H1 (cell line): ENCODE measurements around the gene CRHR2. TPM values are rescaled to one million over a fixed set of nuclear protein-coding genes. Genes with fewer than 3 reads are reported as not detected.

Experiments used
- CTCF ChIA-PET: fragments of 300-600 bp; sonication (Branson Sonifier 250); formaldehyde crosslinking; loops from one replicate; lab custom pipeline; 2021; ENCODE audit not compliant: partially characterized antibody; lab: Charles Lee
- POLR2A ChIA-PET: fragments of 300-600 bp; sonication (Branson Sonifier 250); formaldehyde crosslinking; loops from one replicate; lab custom pipeline; 2021; ENCODE audit warnings: inconsistent platforms; ENCODE audit not compliant: partially characterized antibody; lab: Charles Lee
- DNase-seq, 2 experiments: peaks; one replicate each; pipeline versions ENCODE4 v3.0.0 to v3.0.0-alpha.2; 2010 to 2022; ENCODE audit warnings: low spot score in 2 of 2, low read depth in 1 of 2, mixed read lengths in 1 of 2
- FAIRE-seq: peaks from 2 replicates; lab custom pipeline; 2011; peaks lifted over from hg19 to GRCh38; lab: Jason Lieb, UNC
- H2AFZ ChIP-seq: 2 replicates; pipeline ENCODE4 v1.8.1; 2012; ENCODE audit warnings: low read length, inconsistent platforms
- H2AK5ac ChIP-seq: 2 replicates; pipeline ENCODE4 v1.6.1; 2013; ENCODE audit warnings: low read depth, low read length
- H2BK120ac ChIP-seq: replicated peaks from 2 replicates; pipeline ENCODE3; 2013; ENCODE audit warnings: low read depth, low read length, inconsistent platforms
- H2BK12ac ChIP-seq: 2 replicates; pipeline ENCODE4 v1.6.1; 2013; ENCODE audit warnings: low read depth, low read length
- H2BK15ac ChIP-seq: 2 replicates; pipeline ENCODE4 v1.6.1; 2013; ENCODE audit warnings: low read length
- H2BK20ac ChIP-seq: 2 replicates; pipeline ENCODE4 v1.6.1; 2013; ENCODE audit warnings: low read length
- H2BK5ac ChIP-seq: 2 replicates; pipeline ENCODE4 v1.6.1; 2013; ENCODE audit warnings: low read depth, low read length
- H3K14ac ChIP-seq: 2 replicates; pipeline ENCODE4 v1.6.1; 2013; ENCODE audit warnings: inconsistent platforms; ENCODE audit not compliant: insufficient read length
- H3K18ac ChIP-seq: 2 replicates; pipeline ENCODE4 v1.6.1; 2013; ENCODE audit warnings: low read length; ENCODE audit errors: extremely low read depth
- H3K23ac ChIP-seq: 2 replicates; pipeline ENCODE4 v1.6.1; 2013; ENCODE audit warnings: inconsistent platforms; ENCODE audit not compliant: insufficient read length
- H3K23me2 ChIP-seq: 2 replicates; pipeline ENCODE4 v1.6.1; 2013; ENCODE audit warnings: low read depth, low read length
- H3K27ac ChIP-seq: 2 replicates; pipeline ENCODE4 v1.6.1; 2011; ENCODE audit warnings: low read depth, low read length, inconsistent platforms
- H3K27me3 ChIP-seq, 4 experiments: replicated peaks in 1 of 4; 1 replicate in 1 of 4; 2 replicates in 3 of 4; pipeline versions ENCODE4 v1.6.1 to v1.8.1; 2011 to 2013; ENCODE audit warnings: low read length in 3 of 4, mild to moderate bottlenecking in 3 of 4, inconsistent platforms in 2 of 4, mixed read lengths in 2 of 4, moderate library complexity in 1 of 4; ENCODE audit not compliant: control insufficient read depth in 3 of 4, insufficient read depth in 3 of 4; ENCODE audit errors: extremely low read depth in 1 of 4
- H3K36me3 ChIP-seq, 4 experiments: 2 replicates each; pipeline versions ENCODE4 v1.6.1 to v1.8.1; 2011 to 2013; ENCODE audit warnings: mild to moderate bottlenecking in 4 of 4, low read length in 3 of 4, moderate library complexity in 2 of 4, control low read depth in 1 of 4, inconsistent platforms in 1 of 4; ENCODE audit not compliant: insufficient read depth in 4 of 4, control insufficient read depth in 2 of 4
- H3K4ac ChIP-seq: replicated peaks from 2 replicates; pipeline ENCODE3; 2013; ENCODE audit warnings: low read length, low read depth, mixed read lengths, inconsistent platforms; ENCODE audit not compliant: insufficient read length
- H3K4me1 ChIP-seq, 4 experiments: replicated peaks in 1 of 4; 1 replicate in 1 of 4; 2 replicates in 3 of 4; pipeline versions ENCODE4 v1.6.1 to v1.8.1; 2011 to 2013; ENCODE audit warnings: low read length in 3 of 4, inconsistent platforms in 2 of 4, mixed read lengths in 1 of 4; ENCODE audit not compliant: insufficient read depth in 4 of 4, control insufficient read depth in 3 of 4
- H3K4me2 ChIP-seq, 2 experiments: 2 replicates each; pipeline versions ENCODE4 v1.6.1 to v1.8.1; 2011 to 2013; ENCODE audit warnings: low read depth in 2 of 2, low read length in 2 of 2, control low read depth in 1 of 2, inconsistent platforms in 1 of 2, mild to moderate bottlenecking in 1 of 2; ENCODE audit not compliant: insufficient read depth in 1 of 2
- H3K4me3 ChIP-seq, 4 experiments: fragments of 200-600, 300-600 bp in 1 of 4; sonication (generic), shearing (Covaris generic), sonication (Bioruptor Twin) in 1 of 4; 2 replicates each; pipeline versions ENCODE4 v1.5.1 to v1.8.1; 2011 to 2016; ENCODE audit warnings: low read length in 4 of 4, low read depth in 3 of 4, control low read depth in 2 of 4, inconsistent platforms in 2 of 4, mild to moderate bottlenecking in 2 of 4, mixed read lengths in 1 of 4, moderate library complexity in 1 of 4; ENCODE audit not compliant: insufficient read depth in 2 of 4; ENCODE audit errors: extremely low read depth in 1 of 4
- H3K56ac ChIP-seq: replicated peaks from 2 replicates; pipeline ENCODE3; 2013; ENCODE audit warnings: low read depth, mild to moderate bottlenecking, mixed read lengths, low read length, inconsistent platforms; ENCODE audit not compliant: insufficient read length
- H3K79me1 ChIP-seq: 2 replicates; pipeline ENCODE4 v1.6.1; 2013; ENCODE audit warnings: low read depth, low read length, control low read depth
- H3K79me2 ChIP-seq, 2 experiments: 2 replicates each; pipeline versions ENCODE4 v1.6.1 to v1.8.1; 2012 to 2013; ENCODE audit warnings: low read length in 2 of 2, mild to moderate bottlenecking in 2 of 2, inconsistent platforms in 1 of 2; ENCODE audit not compliant: insufficient read depth in 2 of 2, control insufficient read depth in 1 of 2
- H3K9ac ChIP-seq, 4 experiments: replicated peaks in 1 of 4; 1 replicate in 1 of 4; 2 replicates in 3 of 4; pipeline versions ENCODE4 v1.6.1 to v1.8.1; 2011 to 2013; ENCODE audit warnings: low read depth in 3 of 4, low read length in 3 of 4, control low read depth in 2 of 4, mild to moderate bottlenecking in 2 of 4, moderate library complexity in 2 of 4, inconsistent platforms in 1 of 4; ENCODE audit errors: extremely low read depth in 1 of 4
- H3K9me3 ChIP-seq, 2 experiments: 2 replicates each; pipeline versions ENCODE4 v1.6.1 to v1.8.1; 2012 to 2013; ENCODE audit warnings: mild to moderate bottlenecking in 2 of 2, moderate library complexity in 2 of 2, control low read depth in 1 of 2, inconsistent platforms in 1 of 2, low read depth in 1 of 2, low read length in 1 of 2, mixed read lengths in 1 of 2; ENCODE audit not compliant: insufficient read depth in 2 of 2
- H4K20me1 ChIP-seq, 2 experiments: replicated peaks in 1 of 2; 2 replicates each; pipeline versions ENCODE3 to v1.8.1; 2011 to 2013; ENCODE audit warnings: inconsistent platforms in 2 of 2, low read length in 2 of 2, mild to moderate bottlenecking in 1 of 2; ENCODE audit not compliant: insufficient read depth in 2 of 2, control insufficient read depth in 1 of 2
- H4K5ac ChIP-seq: 2 replicates; pipeline ENCODE4 v1.6.1; 2013; ENCODE audit warnings: low read length, low read depth, mixed read lengths, inconsistent platforms; ENCODE audit not compliant: insufficient read length
- H4K8ac ChIP-seq: 2 replicates; pipeline ENCODE4 v1.8.0; 2013; ENCODE audit warnings: mild to moderate bottlenecking, moderate library complexity, low read length, inconsistent platforms; ENCODE audit not compliant: insufficient read depth; ENCODE audit errors: extremely low read depth
- H4K91ac ChIP-seq: replicated peaks from 2 replicates; pipeline ENCODE3; 2013; ENCODE audit warnings: low read length, mixed read lengths, inconsistent platforms; ENCODE audit not compliant: insufficient read length
- KDM1A ChIP-seq: fragments of 200-600, 300-600 bp; sonication (generic); IDR thresholded peaks from 2 replicates; pipeline ENCODE4 v1.7.1; 2016; ENCODE audit warnings: mild to moderate bottlenecking, low read length, borderline replicate concordance
- SP1 ChIP-seq: IDR thresholded peaks from 2 replicates; pipeline ENCODE4 v1.6.1; 2011; ENCODE audit warnings: low read depth, low read length
- WGBS, 2 experiments: shearing (Covaris generic) in 1 of 2; methylation state at CpG; one replicate each; pipeline versions ENCODE4 v1.1.6 to v1.1.7; 2013 to 2015; ENCODE audit warnings: low lambda C conversion rate in 2 of 2, mixed read lengths in 2 of 2, inconsistent platforms in 1 of 2, low coverage in 1 of 2, missing lambda C conversion rate in 1 of 2; ENCODE audit not compliant: insufficient replicate concordance in 2 of 2, insufficient coverage in 1 of 2, insufficient read length in 1 of 2; ENCODE audit errors: extremely low coverage in 1 of 2, missing lambda C conversion rate in 1 of 2; 5-methylcytosine and 5-hydroxymethylcytosine counted together
- polyA plus RNA-seq, 7 experiments: library from polyadenylated mRNA; depleted of rRNA in 3 of 7; stranded (reverse) in 5 of 7; unstranded in 2 of 7; fragments of >200 nt in 5 of 7; fragments of 200-250 nt in 2 of 7; gene quantifications; 1 replicate in 5 of 7; 2 replicates in 1 of 7; 4 replicates in 1 of 7; pipeline versions ENCODE4 v1.2.1 to v1.2.3, GENCODE V29; 2011 to 2013; ENCODE audit warnings: missing spikeins in 2 of 7, mixed read lengths in 2 of 7
- total RNA-seq: library from RNA; stranded (reverse); fragmentation: NEBNext Ultra II Directional; extraction: Animal tissue kit (Norgen Biotek cat#: 25700); gene quantifications from 2 replicates; pipeline ENCODE4 v1.2.1, GENCODE V29; 2021

Gene CRHR2
- total and polyA plus RNA-seq, 2 of the 8 experiments (the other 6 are each of a cell fraction or from before 2014, with no cell fraction given): 0.37 to 1.3 TPM

GRCh38 chr7:30635798-30636197, 46.5 kb downstream of the CRHR2 start:
- H3K27me3 ChIP-seq: no peaks in the 10 kb centered on the region
- DNase-seq (no peak), FAIRE-seq (no peak)
- no peaks in the 10 kb centered on the region; the same call in 1 of the 2 replicates for H3K79me1 ChIP-seq
- H3K23ac ChIP-seq: no peak overlapping the region
- no peak overlapping the region for H2AFZ ChIP-seq
- H3K4me2 ChIP-seq: no peak overlapping the region
- H2BK20ac ChIP-seq: no peak overlapping the region
- no peak overlapping the region for H2BK15ac ChIP-seq
- no peak overlapping the region for H3K18ac ChIP-seq
- H4K91ac ChIP-seq: no peak overlapping the region
- no peak overlapping the region for H2BK120ac ChIP-seq
- no peak overlapping the region for H3K4me3 ChIP-seq
- no peak overlapping the region for H4K5ac ChIP-seq
- TF ChIP-seq SP1: no peak
- TF ChIP-seq KDM1A: no peak
- H4K8ac ChIP-seq: no peak overlapping the region
- H3K14ac ChIP-seq: no peak overlapping the region
- no peak overlapping the region for H3K27ac ChIP-seq
- H3K36me3 ChIP-seq: peaks cover 25 to 54% (median 46%) of the 10 kb centered on the region in 4 experiments
- H3K56ac ChIP-seq: no peak overlapping the region
- H3K79me2 ChIP-seq: no peaks in the 10 kb centered on the region; a peak in 1 of 4 replicates
- H3K23me2 ChIP-seq: no peaks in the 10 kb centered on the region; the same call in 1 of the 2 replicates
- no peak overlapping the region for H2AK5ac ChIP-seq
- H3K9ac ChIP-seq: no peak overlapping the region
- H4K20me1 ChIP-seq: peaks cover 2 to 4% of the 10 kb centered on the region in 2 experiments
- no peaks in the 10 kb centered on the region for H3K9me3 ChIP-seq
- H2BK5ac ChIP-seq: no peak overlapping the region
- no peak overlapping the region for H2BK12ac ChIP-seq
- no peaks in the 10 kb centered on the region for H3K4me1 ChIP-seq
- ChIA-PET CTCF (interaction anchor here (1.4 to 1.9 kb wide), 2 partner anchors 18 to 104 kb away, joined by 4 to 9 read pairs; no protein-coding TSS in a partner anchor), POLR2A (interaction anchor here (1.1 to 13.7 kb wide), 9 partner anchors 10 to 91 kb away, joined by 3 to 217 read pairs (median 5); no protein-coding TSS in a partner anchor)
- H3K4ac ChIP-seq: no peak overlapping the region
- 94% methylated on average over 6 of the region's 6 CpGs; no CpG with 5 or more reads in 1 of the 2 experiments for WGBS, 2 experiments
